Large intestine (tissue), 3 donors: ENCODE results near the gene PIK3R6. TPM values are rescaled to one million over a fixed set of nuclear protein-coding genes. Genes with fewer than 3 reads are reported as not detected.
"Not testable (repeated sequence)": the region's sequence is repeated elsewhere in the genome, so short reads cannot be mapped to it uniquely, and the experiment has no call there.

Source experiments
- DNase-seq, 2 donors: peaks; one replicate each; pipeline versions ENCODE4 v3.0.0 to v3.0.0-alpha.2; 2013
- H3K27ac ChIP-seq: one replicate; pipeline ENCODE4 v1.5.1; 2013; ENCODE audit warnings: low read length
- H3K27me3 ChIP-seq: 2 replicates; pipeline ENCODE4 v1.6.1; 2013; ENCODE audit warnings: low read length; ENCODE audit not compliant: control insufficient read depth, insufficient read depth
- H3K36me3 ChIP-seq: 2 replicates; pipeline ENCODE4 v1.6.1; 2013; ENCODE audit warnings: low read length; ENCODE audit not compliant: control insufficient read depth, insufficient read depth
- H3K4me1 ChIP-seq: one replicate; pipeline ENCODE4 v1.6.1; 2013; ENCODE audit warnings: low read length; ENCODE audit not compliant: control insufficient read depth, insufficient read depth
- H3K4me3 ChIP-seq: one replicate; pipeline ENCODE4 v1.5.1; 2013; ENCODE audit warnings: low read length
- H3K9me3 ChIP-seq: one replicate; pipeline ENCODE4 v1.6.1; 2013; ENCODE audit warnings: mild to moderate bottlenecking, low read depth, low read length, moderate library complexity; ENCODE audit not compliant: control insufficient read depth
- WGBS: methylation state at CpG from one replicate; pipeline ENCODE4 v1.1.5; 2013; ENCODE audit warnings: low lambda C conversion rate; ENCODE audit not compliant: insufficient coverage; 5-methylcytosine and 5-hydroxymethylcytosine counted together
- polyA plus RNA-seq: library from polyadenylated mRNA; unstranded; fragments of 120-200 nt; gene quantifications from one replicate; pipeline ENCODE4 v1.2.1, GENCODE V29; 2013

PIK3R6 gene
- polyA plus RNA-seq, 1 donor, result 2.4 TPM

GRCh38 chr17:8865385-8865784, 2.1 kb downstream of the PIK3R6 start:
- no CpG with 5 or more reads among the region's 6 CpGs for WGBS
- no peaks in the 10 kb centered on the region for H3K36me3 ChIP-seq
- no peak overlapping the region for H3K4me3 ChIP-seq
- peaks cover 3% of the 10 kb centered on the region for H3K9me3 ChIP-seq
- peaks cover 2% of the 10 kb centered on the region for H3K27me3 ChIP-seq
- no peak for DNase-seq
- H3K4me1 ChIP-seq, result no peaks in the 10 kb centered on the region
- H3K27ac ChIP-seq, result no peak overlapping the region

GRCh38 chr17:8862213-8863056, 5.0 kb downstream of the PIK3R6 start:
- no peak overlapping the region for H3K4me3 ChIP-seq
- no peak for DNase-seq
- H3K9me3 ChIP-seq, result peaks cover 3% of the 10 kb centered on the region
- no peak overlapping the region for H3K27ac ChIP-seq
- no CpG with 5 or more reads among the region's 9 CpGs for WGBS
- H3K4me1 ChIP-seq, result no peaks in the 10 kb centered on the region
- no peaks in the 10 kb centered on the region for H3K36me3 ChIP-seq
- H3K27me3 ChIP-seq, result peaks cover 4% of the 10 kb centered on the region

GRCh38 chr17:8861495-8862181, 5.8 kb downstream of the PIK3R6 start:
- Histone ChIP-seq H3K9me3 (peaks cover 3% of the 10 kb centered on the region), H3K4me3 (no peak overlapping the region), H3K27ac (no peak overlapping the region), H3K36me3 (no peaks in the 10 kb centered on the region), H3K27me3 (peaks cover 6% of the 10 kb centered on the region), H3K4me1 (no peaks in the 10 kb centered on the region)
- DNase-seq, result no peak
- no CpG with 5 or more reads among the region's 7 CpGs for WGBS

GRCh38 chr17:8859804-8860430, 7.6 kb downstream of the PIK3R6 start:
- DNase-seq, result no peak
- no peak overlapping the region for H3K27ac ChIP-seq
- no peak overlapping the region for H3K4me3 ChIP-seq
- peaks cover 6% of the 10 kb centered on the region for H3K27me3 ChIP-seq
- H3K4me1 ChIP-seq, result no peaks in the 10 kb centered on the region
- WGBS, result no CpG with 5 or more reads among the region's 14 CpGs
- peaks cover 3% of the 10 kb centered on the region for H3K9me3 ChIP-seq
- H3K36me3 ChIP-seq, result no peaks in the 10 kb centered on the region

- no peaks in the 10 kb centered on the region for H3K4me1 ChIP-seq
- no peak overlapping the region for H3K4me3 ChIP-seq
- H3K36me3 ChIP-seq, result no peaks in the 10 kb centered on the region
- peaks cover 3% of the 10 kb centered on the region for H3K9me3 ChIP-seq
- no peak overlapping the region for H3K27ac ChIP-seq
- peaks cover 6% of the 10 kb centered on the region for H3K27me3 ChIP-seq
- DNase-seq, result no peak
- WGBS, result no CpG with 5 or more reads among the region's 11 CpGs
Measured at GRCh38 chr17:8859027-8859803, 8.3 kb downstream of the PIK3R6 start.

- H3K27ac ChIP-seq, result no peak overlapping the region
- no peak overlapping the region for H3K4me3 ChIP-seq
- no peaks in the 10 kb centered on the region for H3K9me3 ChIP-seq
- H3K27me3 ChIP-seq, result peaks cover 6% of the 10 kb centered on the region
- WGBS, result 81% methylated on average over 2 of the region's 5 CpGs
- no peak for DNase-seq
- no peaks in the 10 kb centered on the region for H3K4me1 ChIP-seq
- H3K36me3 ChIP-seq, result no peaks in the 10 kb centered on the region
Measured at GRCh38 chr17:8857919-8858318, 9.6 kb downstream of the PIK3R6 start.

GRCh38 chr17:8856869-8857575, 10.5 kb downstream of the PIK3R6 start:
- H3K4me3 ChIP-seq, result no peak overlapping the region
- no peaks in the 10 kb centered on the region for H3K36me3 ChIP-seq
- H3K27me3 ChIP-seq, result peaks cover 6% of the 10 kb centered on the region
- no peaks in the 10 kb centered on the region for H3K9me3 ChIP-seq
- H3K27ac ChIP-seq, result no peak overlapping the region
- DNase-seq, result no peak
- whole genome bisulfite sequencing, result no CpG with 5 or more reads among the region's 14 CpGs
- no peaks in the 10 kb centered on the region for H3K4me1 ChIP-seq

- H3K9me3 ChIP-seq, H3K4me1 ChIP-seq, H3K4me3 ChIP-seq, DNase-seq, H3K27ac ChIP-seq, H3K27me3 ChIP-seq, H3K36me3 ChIP-seq: not testable (repeated sequence)
- 80% methylated on average over 1 of the region's 6 CpGs for WGBS
Measured at GRCh38 chr17:8856205-8856603, 11.3 kb downstream of the PIK3R6 start.

- no peak overlapping the region for H3K4me3 ChIP-seq
- H3K4me1 ChIP-seq, result no peaks in the 10 kb centered on the region
- WGBS, result 81% methylated on average over 5 of the region's 17 CpGs
- no peaks in the 10 kb centered on the region for H3K9me3 ChIP-seq
- H3K36me3 ChIP-seq, result no peaks in the 10 kb centered on the region
- no peak for DNase-seq
- H3K27me3 ChIP-seq, result peaks cover 6% of the 10 kb centered on the region
- no peak overlapping the region for H3K27ac ChIP-seq
Measured at GRCh38 chr17:8855477-8856204, 11.8 kb downstream of the PIK3R6 start.
